Stomach (tissue), 9 donors: ENCODE data around the gene OR2B2. TPM values are rescaled to one million over a fixed set of nuclear protein-coding genes. Genes with fewer than 3 reads are reported as not detected.
A peak's percentile ranks its signal among the peaks of the same experiment; 100 is the strongest.

Experiments used
- DNase-seq, 2 donors: peaks; one replicate each; pipeline versions ENCODE4 v3.0.0 to v3.0.0-alpha.2; 2013 to 2019
- H3K27ac ChIP-seq, 5 donors: fragments of 200-600 bp in 4 of 5; sonication (generic) in 4 of 5; one replicate each; pipeline ENCODE4 v1.5.1; 2013 to 2019; ENCODE audit warnings: mild to moderate bottlenecking in 1 of 5, moderate library complexity in 1 of 5
- H3K27me3 ChIP-seq, 3 donors: fragments of 200-600 bp; sonication (generic); one replicate each; pipeline ENCODE4 v1.5.1; 2017 to 2019; ENCODE audit warnings: mixed run types in 1 of 3
- H3K36me3 ChIP-seq, 4 donors: fragments of 200-600 bp; sonication (generic); 1 replicate in 3 of 4; 2 replicates in 1 of 4; pipeline ENCODE4 v1.5.1; 2016 to 2019
- H3K4me1 ChIP-seq, 4 donors: fragments of 200-600 bp; sonication (generic); one replicate each; pipeline ENCODE4 v1.5.1; 2016 to 2019
- H3K4me3 ChIP-seq, 4 donors: fragments of 200-600 bp; sonication (generic) in 3 of 4; one replicate each; pipeline ENCODE4 v1.5.1; 2016 to 2019; ENCODE audit warnings: mild to moderate bottlenecking in 1 of 4
- H3K9me3 ChIP-seq, 4 donors: fragments of 200-600 bp; sonication (generic); one replicate each; pipeline ENCODE4 v1.5.1; 2016 to 2019
- EP300 ChIP-seq: sonication (generic); formaldehyde crosslinking; IDR thresholded peaks from one replicate; pipeline ENCODE4 v1.6.1; 2017; ENCODE audit warnings: antibody characterized with exemption
- POLR2A ChIP-seq, 4 donors: fragments of 450-650 bp; IDR thresholded peaks; one replicate each; pipeline ENCODE4 v1.6.1; 2016; ENCODE audit warnings: antibody characterized with exemption in 4 of 4, control low read depth in 2 of 4, mild to moderate bottlenecking in 1 of 4, moderate library complexity in 1 of 4
- POLR2AphosphoS5 ChIP-seq, 3 donors: sonication (generic); formaldehyde crosslinking; IDR thresholded peaks; one replicate each; pipeline ENCODE4 v1.6.1; 2016; ENCODE audit warnings: antibody characterized with exemption in 3 of 3
- WGBS, 5 donors: extraction: QIAGEN DNeasy Blood & Tissue Kit in 3 of 5; methylation state at CpG; one replicate each; pipeline versions ENCODE4 v1.1.5 to v1.1.7; 2013 to 2018; 5-methylcytosine and 5-hydroxymethylcytosine counted together
- intact Hi-C: fragments of 100-400 bp; cut with DNase I; formaldehyde crosslinking; loops from one replicate; pipeline ENCODE4 v1.15.1; 2023; ENCODE audit warnings: low total_unique reads
- polyA plus RNA-seq, 3 donors: library from polyadenylated mRNA; stranded (reverse); fragments of 200-250 nt; gene quantifications; one replicate each; pipeline ENCODE4 v1.2.3, GENCODE V29; 2013
- total RNA-seq, 5 donors: library from RNA; depleted of rRNA; stranded (reverse); fragments of >200 nt; gene quantifications; one replicate each; pipeline versions ENCODE4 v1.1.0 to v1.2.3, GENCODE V29; 2014 to 2016
- TF ChIP-seq, protein P1 (sequence below), 7 experiments: fragments of 450-650 bp in 4 of 7; fragments of 200-600 bp in 3 of 7; sonication (generic) in 3 of 7; IDR thresholded peaks; one replicate each; pipeline ENCODE4 v1.5.1; 2016 to 2019; ENCODE audit warnings: antibody characterized with exemption in 7 of 7, control low read depth in 2 of 7, mild to moderate bottlenecking in 1 of 7
- donor health status: healthy with polysubstance abuse.
- donor health status: Bipolar disorder and iron deficiency.
- donor health status: healthy.

Gene OR2B2
- total and polyA plus RNA-seq, 8 donors = not detected

GRCh38 chr6:27891320-27891875 lies 20.8 kb downstream of the OR2B2 start:
- Histone ChIP-seq H3K27ac (peak overlapping the region in 1 of 5 donors; percentile 53), H3K27me3 (peaks cover 0 to 60% (median 0%) of the 10 kb centered on the region in 3 donors)

DNA sequence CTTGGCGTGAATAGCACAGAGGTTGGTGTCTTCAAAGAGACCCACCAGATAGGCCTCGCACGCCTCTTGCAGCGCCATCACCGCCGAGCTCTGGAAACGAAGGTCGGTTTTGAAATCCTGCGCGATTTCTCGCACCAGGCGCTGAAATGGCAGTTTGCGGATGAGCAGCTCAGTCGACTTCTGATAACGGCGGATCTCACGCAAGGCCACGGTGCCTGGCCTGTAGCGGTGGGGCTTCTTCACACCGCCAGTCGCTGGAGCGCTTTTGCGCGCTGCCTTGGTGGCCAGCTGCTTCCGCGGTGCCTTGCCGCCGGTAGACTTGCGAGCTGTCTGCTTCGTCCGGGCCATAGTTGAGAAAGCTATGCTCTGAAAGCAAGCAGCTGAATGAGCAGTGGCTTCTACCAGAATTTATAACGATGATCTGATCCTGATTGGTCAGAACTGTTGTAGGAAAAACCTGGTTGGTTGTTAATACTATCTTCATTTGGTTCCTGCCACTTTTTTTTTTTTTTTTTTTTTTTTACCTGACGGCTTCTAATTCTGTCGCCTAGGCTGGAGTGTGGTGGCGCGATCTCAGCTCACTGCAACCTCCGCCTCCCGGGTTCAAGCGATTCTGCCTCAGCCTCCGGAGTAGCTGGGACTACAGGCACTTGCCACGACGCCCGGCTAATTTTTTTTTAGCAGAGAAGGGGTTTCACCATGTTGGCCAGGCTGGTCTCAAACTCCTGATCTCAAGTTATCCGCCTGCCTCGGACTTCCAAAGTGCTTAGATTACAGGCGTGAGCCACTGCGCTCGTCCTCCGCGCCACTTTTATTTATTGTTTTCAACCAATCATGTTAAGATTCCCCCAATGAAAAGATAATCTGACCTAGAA lies 21.5 kb downstream of the OR2B2 start:
- intact Hi-C loops = loop anchor here (10.0 kb wide), 2 partner anchors 116 to 726 kb away; no protein-coding TSS in a partner anchor

More at GRCh38 chr6:27891320-27891875, 20.8 kb downstream of the OR2B2 start:
- TF ChIP-seq, protein P1, sequence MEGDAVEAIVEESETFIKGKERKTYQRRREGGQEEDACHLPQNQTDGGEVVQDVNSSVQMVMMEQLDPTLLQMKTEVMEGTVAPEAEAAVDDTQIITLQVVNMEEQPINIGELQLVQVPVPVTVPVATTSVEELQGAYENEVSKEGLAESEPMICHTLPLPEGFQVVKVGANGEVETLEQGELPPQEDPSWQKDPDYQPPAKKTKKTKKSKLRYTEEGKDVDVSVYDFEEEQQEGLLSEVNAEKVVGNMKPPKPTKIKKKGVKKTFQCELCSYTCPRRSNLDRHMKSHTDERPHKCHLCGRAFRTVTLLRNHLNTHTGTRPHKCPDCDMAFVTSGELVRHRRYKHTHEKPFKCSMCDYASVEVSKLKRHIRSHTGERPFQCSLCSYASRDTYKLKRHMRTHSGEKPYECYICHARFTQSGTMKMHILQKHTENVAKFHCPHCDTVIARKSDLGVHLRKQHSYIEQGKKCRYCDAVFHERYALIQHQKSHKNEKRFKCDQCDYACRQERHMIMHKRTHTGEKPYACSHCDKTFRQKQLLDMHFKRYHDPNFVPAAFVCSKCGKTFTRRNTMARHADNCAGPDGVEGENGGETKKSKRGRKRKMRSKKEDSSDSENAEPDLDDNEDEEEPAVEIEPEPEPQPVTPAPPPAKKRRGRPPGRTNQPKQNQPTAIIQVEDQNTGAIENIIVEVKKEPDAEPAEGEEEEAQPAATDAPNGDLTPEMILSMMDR (IDR thresholded peaks at IDR 0.05) = no peak
- no peak for TF ChIP-seq POLR2A (IDR thresholded peaks at IDR 0.05)
- TF ChIP-seq EP300 = no peak
- TF ChIP-seq POLR2AphosphoS5 (IDR thresholded peaks at IDR 0.05) = no peak
- Histone ChIP-seq H3K36me3 (no peaks in the 10 kb centered on the region), H3K4me3 (peak overlapping the region in 1 of 4 donors; percentile 43), H3K4me1 (peaks cover 16 to 56% (median 42%) of the 10 kb centered on the region in 4 donors), H3K9me3 (no peaks in the 10 kb centered on the region)
- no peak for DNase-seq
- intact Hi-C loops = loop anchor here (10.0 kb wide), 2 partner anchors 117 to 727 kb away; no protein-coding TSS in a partner anchor
- WGBS, 5 donors = 42 to 51% (median 48%) methylated on average over 7 of the region's 7 CpGs

DNA sequence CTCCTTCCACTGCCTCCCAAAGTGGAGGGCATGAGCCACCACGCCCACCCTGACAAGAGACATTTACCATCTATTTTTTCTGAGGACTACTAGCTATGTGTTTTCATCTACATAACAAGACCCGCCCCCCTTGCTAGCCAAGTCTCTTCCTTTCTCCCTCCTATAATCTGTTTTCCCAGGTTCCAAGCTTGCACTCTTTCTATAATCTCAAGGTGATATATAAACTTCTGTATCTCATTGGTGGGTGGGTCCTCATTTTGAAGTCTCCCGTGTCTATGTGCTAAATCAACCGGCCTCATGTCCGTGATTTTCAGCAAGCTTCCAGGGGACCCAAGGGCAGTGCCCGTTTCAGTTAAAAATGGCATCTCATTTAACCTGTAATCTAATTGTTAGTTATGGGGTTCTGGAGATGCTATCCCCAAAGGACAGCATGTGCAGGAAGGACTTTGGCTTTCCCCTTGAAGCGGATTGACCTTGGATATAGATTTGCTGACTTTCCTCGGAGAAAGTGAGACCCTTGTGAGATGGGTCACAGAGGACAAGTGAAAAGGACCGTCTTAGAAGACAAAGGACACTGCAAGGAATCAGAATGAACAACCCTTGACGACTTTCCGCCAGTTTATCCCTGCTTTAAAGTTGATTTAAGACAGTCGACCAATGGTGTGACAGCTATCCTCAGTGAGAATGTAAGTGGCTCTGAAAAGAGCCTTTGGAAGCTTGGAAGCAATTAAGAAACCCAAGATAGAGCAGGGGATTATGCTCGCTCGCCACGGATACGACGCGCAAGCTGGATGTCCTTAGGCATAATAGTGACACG lies 22.4 kb downstream of the OR2B2 start:
- 30 to 38% (median 32%) methylated on average over 19 of the region's 19 CpGs for WGBS, 5 donors
- Histone ChIP-seq H3K36me3 (no peaks in the 10 kb centered on the region), H3K4me1 (peaks cover 16 to 49% (median 36%) of the 10 kb centered on the region in 4 donors), H3K4me3 (peak overlapping the region; percentile 33 to 49 (median 43)), H3K9me3 (no peaks in the 10 kb centered on the region), H3K27ac (peak overlapping the region in 4 of 5 donors; percentile 45 to 64 (median 58)), H3K27me3 (peaks cover 0 to 69% (median 0%) of the 10 kb centered on the region in 3 donors)
- intact Hi-C loops = loop anchor here (10.0 kb wide), 2 partner anchors 115 to 725 kb away; no protein-coding TSS in a partner anchor
- peak in 1 of 2 donors; percentile 25 for DNase-seq
- TF ChIP-seq POLR2A (IDR thresholded peaks at IDR 0.05) (no peak), EP300 (no peak), POLR2AphosphoS5 (IDR thresholded peaks at IDR 0.05) (no peak)
- TF ChIP-seq, protein P1 (IDR thresholded peaks at IDR 0.05) = no peak

More for the DNA sequence above, 21.5 kb downstream of the OR2B2 start:
- WGBS, 5 donors = 1 to 5% (median 2%) methylated on average over 23 to 50 of the region's 50 CpGs
- peak overlapping the region; percentile 45 to 71 (median 62) for H3K27ac ChIP-seq
- peak overlapping the region; percentile 33 to 49 (median 43) for H3K4me3 ChIP-seq
- peaks cover 16 to 52% (median 39%) of the 10 kb centered on the region in 4 donors for H3K4me1 ChIP-seq
- peak; percentile 71 to 96 for DNase-seq
- peaks cover 0 to 60% (median 0%) of the 10 kb centered on the region in 3 donors for H3K27me3 ChIP-seq
- H3K9me3 ChIP-seq = no peaks in the 10 kb centered on the region
- H3K36me3 ChIP-seq = no peaks in the 10 kb centered on the region
- TF ChIP-seq EP300 = no peak
- peak in 2 of 4 donors; percentile 36 to 54 for TF ChIP-seq POLR2A (IDR thresholded peaks at IDR 0.05)
- TF ChIP-seq POLR2AphosphoS5 (IDR thresholded peaks at IDR 0.05) = peak in 2 of 3 donors; percentile 95 to 96

DNA sequence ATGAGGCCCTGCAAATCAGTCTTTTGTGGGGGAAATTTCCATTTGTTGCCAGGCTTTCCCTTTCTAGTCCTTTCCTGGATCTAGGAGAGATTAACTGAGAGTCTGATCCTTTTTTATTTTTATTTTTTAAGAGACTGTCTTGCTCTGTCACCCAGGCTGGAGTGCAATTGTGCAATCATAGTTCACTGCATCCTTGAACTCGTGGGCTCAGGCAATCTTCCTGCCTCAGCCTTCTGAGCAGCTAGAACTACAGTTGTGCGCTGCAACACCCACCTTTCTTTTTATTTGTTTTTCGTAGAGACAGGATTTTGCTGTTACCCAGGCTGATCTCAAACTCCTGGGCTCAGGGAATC lies 22.9 kb downstream of the OR2B2 start:
- peaks cover 16 to 45% (median 32%) of the 10 kb centered on the region in 4 donors for H3K4me1 ChIP-seq
- no peaks in the 10 kb centered on the region for H3K9me3 ChIP-seq
- no peak for TF ChIP-seq POLR2AphosphoS5 (IDR thresholded peaks at IDR 0.05)
- no peak for DNase-seq
- no peak overlapping the region for H3K4me3 ChIP-seq
- H3K27me3 ChIP-seq = peaks cover 0 to 75% (median 0%) of the 10 kb centered on the region in 3 donors
- no peaks in the 10 kb centered on the region for H3K36me3 ChIP-seq
- intact Hi-C loops = no loop called here
- 71 to 83% (median 79%) methylated on average over 3 of the region's 3 CpGs for WGBS, 5 donors
- no peak overlapping the region for H3K27ac ChIP-seq
